ENCODE data around the gene MOB3C.

DNA sequence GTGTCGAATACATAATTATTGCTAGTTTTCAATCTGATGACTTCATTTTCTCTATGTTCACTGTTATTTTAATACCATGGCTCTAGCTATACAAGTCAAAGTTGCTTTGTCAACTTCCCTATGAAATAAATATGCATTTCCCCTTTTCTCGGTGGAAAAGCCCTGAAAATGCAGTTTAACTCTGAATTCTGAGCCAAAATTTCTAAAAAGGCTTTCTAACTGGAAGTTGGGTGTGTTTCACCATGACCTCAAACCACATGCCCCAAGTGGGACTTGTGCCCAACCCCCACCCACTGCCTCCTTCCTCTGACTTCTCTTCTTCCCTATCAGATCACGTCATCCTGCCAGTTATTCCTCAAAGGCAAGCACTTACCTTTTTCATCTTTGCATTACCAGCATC lies 21.5 kb downstream of the MOB3C start:
- TF ChIP-seq POLR2AphosphoS5 (IDR thresholded peaks at IDR 0.05; ENCODE audit: low read depth, low read length) (no peak), FOXM1 (IDR thresholded peaks at IDR 0.05; ENCODE audit: low read depth) (no peak), YY1 (IDR thresholded peaks at IDR 0.05; ENCODE audit: low read depth) (no peak), SIN3A (IDR thresholded peaks at IDR 0.05; ENCODE audit: borderline replicate concordance, low read depth, low read length) (no peak), EP300 (IDR thresholded peaks at IDR 0.05; ENCODE audit: borderline replicate concordance in 1 of 2, low read depth in 1 of 2, low read length in 1 of 2) (no peak), RFX5 (IDR thresholded peaks at IDR 0.05; ENCODE audit: low read length) (no peak)
- TF ChIP-seq, protein P1, sequence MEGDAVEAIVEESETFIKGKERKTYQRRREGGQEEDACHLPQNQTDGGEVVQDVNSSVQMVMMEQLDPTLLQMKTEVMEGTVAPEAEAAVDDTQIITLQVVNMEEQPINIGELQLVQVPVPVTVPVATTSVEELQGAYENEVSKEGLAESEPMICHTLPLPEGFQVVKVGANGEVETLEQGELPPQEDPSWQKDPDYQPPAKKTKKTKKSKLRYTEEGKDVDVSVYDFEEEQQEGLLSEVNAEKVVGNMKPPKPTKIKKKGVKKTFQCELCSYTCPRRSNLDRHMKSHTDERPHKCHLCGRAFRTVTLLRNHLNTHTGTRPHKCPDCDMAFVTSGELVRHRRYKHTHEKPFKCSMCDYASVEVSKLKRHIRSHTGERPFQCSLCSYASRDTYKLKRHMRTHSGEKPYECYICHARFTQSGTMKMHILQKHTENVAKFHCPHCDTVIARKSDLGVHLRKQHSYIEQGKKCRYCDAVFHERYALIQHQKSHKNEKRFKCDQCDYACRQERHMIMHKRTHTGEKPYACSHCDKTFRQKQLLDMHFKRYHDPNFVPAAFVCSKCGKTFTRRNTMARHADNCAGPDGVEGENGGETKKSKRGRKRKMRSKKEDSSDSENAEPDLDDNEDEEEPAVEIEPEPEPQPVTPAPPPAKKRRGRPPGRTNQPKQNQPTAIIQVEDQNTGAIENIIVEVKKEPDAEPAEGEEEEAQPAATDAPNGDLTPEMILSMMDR (IDR thresholded peaks at IDR 0.05) = no peak
